Measurements from ENCODE around the gene PRRG2.

PRRG2 gene

DNA sequence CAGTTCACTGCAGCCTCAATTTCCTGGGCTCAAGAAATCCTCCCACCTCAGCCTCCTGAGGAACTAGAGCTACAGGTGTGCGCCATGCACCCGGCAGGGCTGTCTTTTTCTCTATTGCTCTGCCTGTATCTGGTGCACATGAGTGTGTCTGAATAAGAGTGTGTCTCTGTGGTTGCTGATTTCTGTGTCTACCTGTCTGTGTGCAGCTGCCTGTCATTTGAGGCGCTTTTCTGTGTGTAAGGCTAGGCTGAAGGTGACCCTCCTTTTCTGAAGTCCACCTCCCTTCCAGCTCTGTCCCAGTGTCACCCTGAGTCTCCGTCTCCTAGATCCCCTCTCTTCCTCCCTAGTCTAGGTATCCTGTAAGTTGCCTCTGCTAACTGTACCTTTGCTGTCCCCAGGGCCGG lies 8.4 kb downstream of the PRRG2 start:
- TF ChIP-seq FOXK2 (IDR thresholded peaks at IDR 0.05) (no peak), ARNT (IDR thresholded peaks at IDR 0.05) (no peak), FOXM1 (IDR thresholded peaks at IDR 0.05; ENCODE audit: borderline replicate concordance) (no peak), CTBP1 (IDR thresholded peaks at IDR 0.05; ENCODE audit: borderline replicate concordance) (no peak), NFRKB (IDR thresholded peaks at IDR 0.05) (no peak), SUZ12 (IDR thresholded peaks at IDR 0.05) (no peak), HDGF (IDR thresholded peaks at IDR 0.05; ENCODE audit: borderline replicate concordance) (no peak), ELF4 (IDR thresholded peaks at IDR 0.05) (no peak), TARDBP (IDR thresholded peaks at IDR 0.05) (no peak), ZNF384 (IDR thresholded peaks at IDR 0.05) (no peak), FOXA1 (IDR thresholded peaks at IDR 0.05) (no peak)
- TF ChIP-seq, protein P1, sequence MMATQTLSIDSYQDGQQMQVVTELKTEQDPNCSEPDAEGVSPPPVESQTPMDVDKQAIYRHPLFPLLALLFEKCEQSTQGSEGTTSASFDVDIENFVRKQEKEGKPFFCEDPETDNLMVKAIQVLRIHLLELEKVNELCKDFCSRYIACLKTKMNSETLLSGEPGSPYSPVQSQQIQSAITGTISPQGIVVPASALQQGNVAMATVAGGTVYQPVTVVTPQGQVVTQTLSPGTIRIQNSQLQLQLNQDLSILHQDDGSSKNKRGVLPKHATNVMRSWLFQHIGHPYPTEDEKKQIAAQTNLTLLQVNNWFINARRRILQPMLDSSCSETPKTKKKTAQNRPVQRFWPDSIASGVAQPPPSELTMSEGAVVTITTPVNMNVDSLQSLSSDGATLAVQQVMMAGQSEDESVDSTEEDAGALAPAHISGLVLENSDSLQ (IDR thresholded peaks at IDR 0.05): no peak
- ChIA-PET POLR2A (interaction anchor here (0.8 to 4.6 kb wide), 6 partner anchors 9 to 87 kb away, joined by 3 to 61 read pairs (median 8); partner anchors contain the start of genes NOSIP, PRRG2, RRAS and SCAF1), CTCF (no interaction called here)
- no peak for DNase-seq (ENCODE audit: extremely low spot score)

DNA sequence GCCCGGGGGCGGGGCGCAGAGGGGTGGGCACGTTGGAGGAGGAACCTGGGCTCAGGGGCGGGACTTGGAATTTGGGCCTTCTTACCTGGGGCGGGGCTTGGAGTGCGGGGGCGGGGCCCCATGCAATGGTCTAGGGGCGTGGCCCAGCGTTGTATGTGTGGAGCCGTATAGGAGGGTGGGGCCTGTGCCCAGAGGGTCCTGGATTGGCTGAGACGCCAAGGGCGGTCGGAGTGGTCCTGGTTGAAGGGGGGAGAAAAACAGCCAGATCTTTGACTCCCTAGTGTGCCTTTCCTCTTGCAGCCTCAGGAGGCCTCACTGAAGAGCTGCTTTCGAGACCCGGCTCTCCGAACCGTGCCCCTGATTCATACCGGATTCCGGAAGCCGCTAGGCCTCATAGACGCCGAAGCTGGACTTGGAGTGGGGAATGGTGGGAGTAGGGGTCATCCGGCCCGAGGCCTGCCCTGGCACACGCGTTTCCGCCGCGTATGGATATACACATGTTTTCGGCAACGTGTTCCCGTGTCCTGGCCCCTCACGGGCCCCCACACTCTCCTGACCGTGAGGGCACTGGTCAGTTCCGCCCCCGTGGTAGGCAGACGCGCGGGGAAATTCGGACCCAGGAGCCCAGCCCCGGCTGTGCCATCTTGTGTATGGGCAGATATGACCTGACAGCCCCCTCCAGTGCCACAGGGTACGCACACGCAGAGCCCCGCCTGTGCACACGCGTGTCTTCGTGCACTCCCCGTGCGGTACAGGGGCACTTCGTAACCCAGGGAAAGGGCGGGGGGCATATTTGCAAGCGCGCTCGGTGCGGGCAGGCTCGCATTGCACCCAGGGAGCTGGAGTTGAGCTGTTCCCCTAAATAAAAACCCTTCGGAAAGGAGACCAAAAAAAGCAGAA lies 9.2 kb downstream of the PRRG2 start:
- POLR2A ChIA-PET: interaction anchor here (0.5 to 4.6 kb wide), 10 partner anchors 10 to 279 kb away, joined by 3 to 61 read pairs (median 3); partner anchors contain the start of genes NOSIP, PRRG2, RRAS and SCAF1
- TF ChIP-seq TARDBP (IDR thresholded peaks at IDR 0.05): no peak
- no peak for TF ChIP-seq LEF1 (IDR thresholded peaks at IDR 0.05; ENCODE audit: borderline replicate concordance)
- TF ChIP-seq NFRKB (IDR thresholded peaks at IDR 0.05): no peak
- TF ChIP-seq L3MBTL2 (conservative IDR thresholded peaks at IDR 0.05): peak; percentile 47
- no peak for TF ChIP-seq CTBP1 (IDR thresholded peaks at IDR 0.05; ENCODE audit: borderline replicate concordance)
- CTCF ChIA-PET: interaction anchor here (0.7 kb wide), 1 partner anchor 114 kb away, joined by 3 read pairs; no protein-coding TSS in a partner anchor
- DNase-seq (ENCODE audit: extremely low spot score): peak; percentile 95

DNA sequence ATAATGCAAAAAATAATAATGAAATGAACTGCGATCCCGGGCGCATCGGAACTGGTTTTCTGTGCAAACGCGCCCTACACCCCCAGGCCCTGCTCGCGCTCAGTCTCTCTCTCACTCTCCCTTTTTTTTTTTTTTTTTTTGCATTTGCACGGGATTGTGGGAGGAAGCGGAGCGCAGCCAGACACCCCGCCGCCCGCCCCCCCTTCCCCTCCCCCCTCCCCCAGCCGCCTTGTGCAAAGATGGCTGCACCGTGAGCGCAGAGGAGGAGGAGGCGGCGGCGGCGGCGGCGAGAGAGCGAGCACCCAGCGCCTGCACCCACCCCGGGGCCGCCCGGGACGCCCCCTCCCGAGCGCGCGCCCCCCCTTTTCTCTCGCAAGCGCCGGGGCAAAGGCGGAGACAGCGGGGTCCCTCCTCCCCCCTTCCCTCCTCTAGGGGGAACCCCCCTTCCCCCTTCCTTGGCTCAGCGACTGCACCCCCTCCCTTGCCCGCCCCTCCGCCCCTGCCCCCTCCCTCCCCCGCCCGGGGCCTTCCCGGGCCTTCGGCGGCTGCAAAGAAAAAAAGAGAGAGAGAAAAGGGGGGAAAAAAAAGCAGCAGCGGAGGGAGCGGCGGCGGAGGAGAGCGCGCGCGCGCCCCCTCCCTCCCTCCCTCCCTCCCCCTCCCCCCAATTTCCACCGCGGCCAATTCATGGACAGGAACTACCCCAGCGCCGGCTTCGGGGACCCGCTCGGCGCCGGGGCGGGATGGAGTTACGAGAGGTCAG lies 10.0 kb downstream of the PRRG2 start, which contains the start of gene PRR12:
Gene PRR12, plus strand, starts transcription at position 212 of the 760 bp plus-strand sequence. Its CDS starts 473 bp downstream, at position 685.
- ChIA-PET POLR2A (interaction anchor here (0.6 to 4.6 kb wide), 8 partner anchors 11 to 96 kb away, joined by 3 to 61 read pairs (median 4); partner anchors contain the start of genes NOSIP, PRMT1, PRRG2 and RRAS), CTCF (no interaction called here)
- no peak for TF ChIP-seq LEF1 (IDR thresholded peaks at IDR 0.05; ENCODE audit: borderline replicate concordance)
- TF ChIP-seq TARDBP (IDR thresholded peaks at IDR 0.05): no peak
- TF ChIP-seq ZNF384 (IDR thresholded peaks at IDR 0.05): peak; percentile 96
- DNase-seq (ENCODE audit: extremely low spot score): peak; percentile 72

DNA sequence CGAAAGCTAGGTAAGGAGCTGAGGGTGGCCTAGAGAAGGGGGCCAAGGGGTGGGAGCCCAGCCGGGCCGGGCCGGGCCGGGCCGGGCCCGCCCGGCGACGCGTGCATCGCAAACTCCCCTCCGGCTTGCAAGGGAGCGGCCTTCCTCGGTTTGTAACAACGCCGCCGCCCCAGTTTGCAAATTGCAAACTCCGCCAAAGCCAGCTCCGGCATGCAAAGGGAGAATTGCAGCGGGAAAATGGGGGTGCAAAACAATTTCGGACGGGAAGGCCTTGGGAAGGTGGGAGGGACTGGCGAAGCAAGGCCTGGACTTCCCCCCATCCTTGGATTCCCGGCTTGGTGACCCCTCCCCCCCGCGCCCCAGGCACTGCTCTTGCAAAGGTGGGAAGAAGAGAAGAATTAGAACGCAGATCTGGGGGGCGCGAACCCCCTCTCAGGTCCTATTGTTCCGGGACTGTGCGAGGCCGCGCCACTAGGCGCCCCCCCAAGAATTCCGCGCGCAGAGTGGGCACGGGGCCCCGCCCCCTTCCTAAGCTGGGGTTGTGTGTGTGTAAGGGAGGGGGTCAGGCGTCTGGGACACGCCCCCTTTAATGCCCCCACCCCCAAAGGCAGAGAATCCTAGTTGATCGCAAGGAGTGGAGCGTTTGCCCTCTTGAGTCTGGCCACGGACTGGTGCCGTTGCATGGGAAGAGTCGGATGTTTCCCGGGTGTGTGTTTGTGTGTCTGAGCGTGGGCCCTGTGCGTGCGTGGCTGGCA lies 10.8 kb downstream of the PRRG2 start:
- ChIA-PET POLR2A (interaction anchor here (1.1 to 4.6 kb wide), 4 partner anchors 11 to 97 kb away, joined by 4 to 61 read pairs (median 16); partner anchors contain the start of genes NOSIP, PRMT1, PRRG2 and RRAS), CTCF (interaction anchor here (0.6 to 0.7 kb wide), 2 partner anchors 22 to 1115 kb away, joined by 3 read pairs; no protein-coding TSS in a partner anchor)
- peak; percentile 45 for DNase-seq (ENCODE audit: extremely low spot score)
- no peak for TF ChIP-seq FOXK2 (IDR thresholded peaks at IDR 0.05)
- TF ChIP-seq SP1 (IDR thresholded peaks at IDR 0.05): no peak
- TF ChIP-seq SUZ12 (IDR thresholded peaks at IDR 0.05): no peak
- no peak for TF ChIP-seq L3MBTL2 (conservative IDR thresholded peaks at IDR 0.05)
- no peak for TF ChIP-seq CTBP1 (IDR thresholded peaks at IDR 0.05; ENCODE audit: borderline replicate concordance)
- TF ChIP-seq NFRKB (IDR thresholded peaks at IDR 0.05): no peak
- no peak for TF ChIP-seq FOXM1 (IDR thresholded peaks at IDR 0.05; ENCODE audit: borderline replicate concordance)
- no peak for TF ChIP-seq FOXA1 (IDR thresholded peaks at IDR 0.05)
- no peak for TF ChIP-seq ARNT (IDR thresholded peaks at IDR 0.05)
- TF ChIP-seq ZNF384 (IDR thresholded peaks at IDR 0.05): no peak
- TF ChIP-seq ELF4 (IDR thresholded peaks at IDR 0.05): no peak
- TF ChIP-seq, protein P1 (IDR thresholded peaks at IDR 0.05): no peak
- TF ChIP-seq HDGF (IDR thresholded peaks at IDR 0.05; ENCODE audit: borderline replicate concordance): no peak

DNA sequence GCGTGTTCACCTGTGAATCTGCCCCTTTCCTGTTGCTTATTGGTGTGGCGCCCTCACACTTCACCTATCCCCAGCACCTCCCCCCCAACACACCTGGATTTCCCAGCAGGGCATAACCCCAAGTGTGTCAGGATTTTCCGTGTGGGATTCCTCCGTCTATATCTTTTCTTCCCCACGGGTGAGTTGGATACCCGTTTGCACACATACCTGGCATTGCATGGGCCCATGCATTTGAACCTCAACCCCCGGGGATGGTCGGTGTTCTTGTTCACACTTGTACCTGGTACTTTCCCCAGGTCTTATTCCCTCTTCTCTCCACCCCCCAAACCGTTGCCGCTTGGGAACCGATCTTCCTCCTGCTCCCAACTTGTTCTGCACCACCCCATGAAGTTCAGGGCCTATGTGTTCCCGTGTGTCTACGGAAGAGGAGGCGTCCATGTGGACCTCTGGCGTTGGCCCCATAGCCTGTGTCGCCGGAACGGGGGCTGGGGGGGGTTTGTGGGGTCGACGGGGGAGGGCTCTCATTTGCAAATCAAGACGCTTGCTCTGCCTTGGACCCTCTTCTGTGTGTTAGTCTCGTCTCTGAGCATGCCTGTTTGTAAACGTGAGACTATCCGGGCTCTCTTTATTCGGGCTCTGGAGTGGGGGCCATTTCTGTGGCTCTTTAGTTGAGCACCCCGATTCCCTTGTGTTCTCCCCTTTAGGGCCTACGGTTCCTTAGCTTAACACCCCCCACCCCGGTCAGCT lies 11.5 kb downstream of the PRRG2 start:
- TF ChIP-seq ZNF384 (IDR thresholded peaks at IDR 0.05) (no peak), ELF4 (IDR thresholded peaks at IDR 0.05) (no peak), FOXM1 (IDR thresholded peaks at IDR 0.05; ENCODE audit: borderline replicate concordance) (no peak), HDGF (IDR thresholded peaks at IDR 0.05; ENCODE audit: borderline replicate concordance) (no peak), CTBP1 (IDR thresholded peaks at IDR 0.05; ENCODE audit: borderline replicate concordance) (no peak), L3MBTL2 (conservative IDR thresholded peaks at IDR 0.05) (no peak), SUZ12 (IDR thresholded peaks at IDR 0.05) (no peak), LEF1 (IDR thresholded peaks at IDR 0.05; ENCODE audit: borderline replicate concordance) (no peak), BHLHE40 (IDR thresholded peaks at IDR 0.05; ENCODE audit: borderline replicate concordance) (no peak), FOXA1 (IDR thresholded peaks at IDR 0.05) (no peak), NFRKB (IDR thresholded peaks at IDR 0.05) (no peak), FOXK2 (IDR thresholded peaks at IDR 0.05) (no peak), ARNT (IDR thresholded peaks at IDR 0.05) (no peak), TARDBP (IDR thresholded peaks at IDR 0.05) (no peak), SP1 (IDR thresholded peaks at IDR 0.05) (no peak)
- TF ChIP-seq, protein P1 (IDR thresholded peaks at IDR 0.05): no peak
- DNase-seq (ENCODE audit: extremely low spot score): no peak
- POLR2A ChIA-PET: interaction anchor here (1.1 to 4.6 kb wide), 5 partner anchors 48 to 97 kb away, joined by 3 to 61 read pairs (median 4); partner anchors contain the start of genes BCL2L12, IRF3, PRMT1 and RPS11
- CTCF ChIA-PET: interaction anchor here (0.6 to 0.7 kb wide), 5 partner anchors 22 to 1114 kb away, joined by 3 to 4 read pairs (median 4); no protein-coding TSS in a partner anchor

Data from HEK293T (cell line).